Measurements from ENCODE around the gene ID2. TPM values are rescaled to one million over a fixed set of nuclear protein-coding genes. Genes with fewer than 3 reads are reported as not detected.

ID2 gene
- polyA plus RNA-seq, 3 donors = 282 to 2,821 (median 295) TPM

DNA sequence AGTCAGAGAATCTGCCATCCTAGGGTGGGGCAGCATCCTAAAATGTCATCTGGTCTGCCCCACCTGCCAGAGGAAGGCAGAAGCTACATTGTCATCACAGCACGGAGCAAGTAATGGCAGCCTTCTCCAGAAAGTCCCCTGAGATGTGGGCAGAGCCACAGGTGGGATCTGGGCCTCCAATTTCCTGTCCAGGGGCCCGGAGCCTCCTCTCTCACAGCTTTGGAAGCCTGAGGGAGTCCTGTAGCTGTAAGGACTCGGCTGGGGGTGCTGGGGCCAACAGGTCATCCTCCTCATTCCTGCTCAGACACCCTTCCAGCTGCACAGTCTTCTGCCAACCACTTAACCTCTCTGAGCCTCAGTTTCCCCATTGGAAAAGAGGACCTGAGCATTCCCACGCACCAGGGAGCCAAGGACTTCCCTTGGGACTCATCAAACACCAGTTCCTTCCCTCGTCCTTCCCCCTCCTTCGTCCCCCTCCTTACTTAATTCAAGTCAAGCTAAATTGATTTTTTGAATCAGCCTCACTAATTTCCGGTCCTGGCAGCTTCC, 48.6 kb upstream of the ID2 start:
- intact Hi-C loops (cut with micrococcal nuclease) = loop anchor here in 1 of 2 donors (5.0 kb wide), 1 partner anchor 34 kb away; no protein-coding TSS in a partner anchor
- Mint-ChIP-seq H3K27ac (peak overlapping the region in 1 of 7 donors; percentile 36), H3K27me3 (ENCODE audit: low read depth in 3 of 3) (peaks cover 5 to 10% (median 5%) of the 10 kb centered on the region in 3 donors), H3K4me1 (peaks cover 7% of the 10 kb centered on the region), H3K4me3 (no peak overlapping the region), H3K36me3 (no peaks in the 10 kb centered on the region), H3K9me3 (no peaks in the 10 kb centered on the region)
- Histone ChIP-seq H3K27me3 (ENCODE audit: control insufficient read depth in 2 of 2, insufficient read depth in 2 of 2, low read length in 2 of 2) (no peaks in the 10 kb centered on the region), H3K36me3 (replicated peaks in 1 of 2; ENCODE audit: control insufficient read depth in 1 of 2, insufficient read depth in 2 of 2, low read length in 2 of 2) (no peaks in the 10 kb centered on the region), H4K20me1 (ENCODE audit: insufficient read depth, low read length) (no peaks in the 10 kb centered on the region), H2AFZ (ENCODE audit: insufficient read depth, low read depth, low read length, poor library complexity, severe bottlenecking) (no peak overlapping the region), H3K4me2 (replicated peaks; ENCODE audit: extremely low read depth, low read length, poor library complexity, severe bottlenecking) (no peak overlapping the region), H3K4me3 (replicated peaks in 1 of 3; ENCODE audit: low read depth in 2 of 3, low read length in 3 of 3) (no peak overlapping the region), H3K9me3 (replicated peaks in 1 of 2; ENCODE audit: control insufficient read depth in 1 of 2, insufficient read depth in 1 of 2, low read length in 2 of 2) (no peaks in the 10 kb centered on the region), H3K79me2 (ENCODE audit: insufficient read depth, low read length) (no peaks in the 10 kb centered on the region), H3K9ac (ENCODE audit: insufficient read depth, low read length, poor library complexity, severe bottlenecking) (no peak overlapping the region), H3K27ac (ENCODE audit: low read depth in 1 of 2, low read length in 2 of 2) (no peak overlapping the region), H3K4me1 (ENCODE audit: control insufficient read depth in 1 of 2, insufficient read depth in 2 of 2, low read length in 2 of 2) (no peaks in the 10 kb centered on the region)
- DNase-seq = no peak
- 85% methylated on average over 7 of the region's 7 CpGs for WGBS (ENCODE audit: insufficient coverage)
- TF ChIP-seq, protein P1, sequence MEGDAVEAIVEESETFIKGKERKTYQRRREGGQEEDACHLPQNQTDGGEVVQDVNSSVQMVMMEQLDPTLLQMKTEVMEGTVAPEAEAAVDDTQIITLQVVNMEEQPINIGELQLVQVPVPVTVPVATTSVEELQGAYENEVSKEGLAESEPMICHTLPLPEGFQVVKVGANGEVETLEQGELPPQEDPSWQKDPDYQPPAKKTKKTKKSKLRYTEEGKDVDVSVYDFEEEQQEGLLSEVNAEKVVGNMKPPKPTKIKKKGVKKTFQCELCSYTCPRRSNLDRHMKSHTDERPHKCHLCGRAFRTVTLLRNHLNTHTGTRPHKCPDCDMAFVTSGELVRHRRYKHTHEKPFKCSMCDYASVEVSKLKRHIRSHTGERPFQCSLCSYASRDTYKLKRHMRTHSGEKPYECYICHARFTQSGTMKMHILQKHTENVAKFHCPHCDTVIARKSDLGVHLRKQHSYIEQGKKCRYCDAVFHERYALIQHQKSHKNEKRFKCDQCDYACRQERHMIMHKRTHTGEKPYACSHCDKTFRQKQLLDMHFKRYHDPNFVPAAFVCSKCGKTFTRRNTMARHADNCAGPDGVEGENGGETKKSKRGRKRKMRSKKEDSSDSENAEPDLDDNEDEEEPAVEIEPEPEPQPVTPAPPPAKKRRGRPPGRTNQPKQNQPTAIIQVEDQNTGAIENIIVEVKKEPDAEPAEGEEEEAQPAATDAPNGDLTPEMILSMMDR (IDR thresholded peaks at IDR 0.05) = no peak

DNA sequence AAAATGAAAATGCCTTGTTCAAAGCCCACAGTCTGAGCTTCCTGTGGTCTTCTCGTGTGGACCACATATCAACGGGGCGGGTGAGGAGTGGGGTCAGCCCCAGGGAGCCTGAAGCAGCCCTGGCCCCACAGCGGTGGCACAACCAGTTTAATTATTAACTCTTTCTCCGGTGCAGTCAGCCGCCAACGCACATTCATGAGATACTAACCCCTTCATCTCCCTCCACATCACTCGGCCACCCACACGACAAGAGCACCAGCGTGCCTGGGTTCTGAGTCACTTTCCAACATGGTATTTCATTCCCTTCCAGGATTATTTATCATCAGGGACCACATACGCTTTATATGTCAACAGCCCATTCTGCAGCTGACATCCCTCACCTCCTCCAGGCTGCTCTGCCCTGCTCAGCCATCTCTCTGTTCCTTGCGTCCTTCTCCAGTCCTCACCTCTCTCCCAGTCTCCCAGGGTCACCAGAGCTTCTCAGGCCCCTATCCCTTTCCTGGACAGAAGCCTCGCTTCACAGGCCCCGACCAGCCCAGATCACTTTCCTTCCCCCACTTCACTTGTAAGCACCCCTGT, 48.0 kb upstream of the ID2 start:
- Histone ChIP-seq H3K9ac (ENCODE audit: insufficient read depth, low read length, poor library complexity, severe bottlenecking) (no peak overlapping the region), H3K36me3 (replicated peaks in 1 of 2; ENCODE audit: control insufficient read depth in 1 of 2, insufficient read depth in 2 of 2, low read length in 2 of 2) (no peaks in the 10 kb centered on the region), H3K27ac (ENCODE audit: low read depth in 1 of 2, low read length in 2 of 2) (no peak overlapping the region), H4K20me1 (ENCODE audit: insufficient read depth, low read length) (no peaks in the 10 kb centered on the region), H3K9me3 (replicated peaks in 1 of 2; ENCODE audit: control insufficient read depth in 1 of 2, insufficient read depth in 1 of 2, low read length in 2 of 2) (no peaks in the 10 kb centered on the region), H3K27me3 (ENCODE audit: control insufficient read depth in 2 of 2, insufficient read depth in 2 of 2, low read length in 2 of 2) (no peaks in the 10 kb centered on the region), H3K4me2 (replicated peaks; ENCODE audit: extremely low read depth, low read length, poor library complexity, severe bottlenecking) (no peak overlapping the region), H2AFZ (ENCODE audit: insufficient read depth, low read depth, low read length, poor library complexity, severe bottlenecking) (no peak overlapping the region), H3K4me3 (replicated peaks in 1 of 3; ENCODE audit: low read depth in 2 of 3, low read length in 3 of 3) (no peak overlapping the region), H3K4me1 (ENCODE audit: control insufficient read depth in 1 of 2, insufficient read depth in 2 of 2, low read length in 2 of 2) (no peaks in the 10 kb centered on the region), H3K79me2 (ENCODE audit: insufficient read depth, low read length) (no peaks in the 10 kb centered on the region)
- H3K36me3 Mint-ChIP-seq = no peaks in the 10 kb centered on the region
- no peaks in the 10 kb centered on the region for H3K9me3 Mint-ChIP-seq
- peaks cover 6% of the 10 kb centered on the region for H3K4me1 Mint-ChIP-seq
- peak overlapping the region in 1 of 7 donors; percentile 60 for H3K27ac Mint-ChIP-seq
- no peak for DNase-seq
- intact Hi-C loops (cut with micrococcal nuclease) = loop anchor here in 1 of 2 donors (5.0 kb wide), 1 partner anchor 33 kb away; no protein-coding TSS in a partner anchor
- WGBS (ENCODE audit: insufficient coverage) = 89% methylated on average over 14 of the region's 14 CpGs
- no peak overlapping the region for H3K4me3 Mint-ChIP-seq
- TF ChIP-seq, protein P1 (IDR thresholded peaks at IDR 0.05) = no peak
- H3K27me3 Mint-ChIP-seq (ENCODE audit: low read depth in 3 of 3) = peaks cover 5 to 10% (median 7%) of the 10 kb centered on the region in 3 donors

Data from CD14-positive monocyte (primary cell).